SU-DHL-6 (cell line): ENCODE results near the gene GNAI2.

Experiments
- EZH2phosphoT487 ChIP-seq: fragments of 200-600 bp; sonication (generic), shearing (Covaris generic); conservative IDR thresholded peaks from 2 replicates; pipeline ENCODE4 v1.6.1; 2018; ENCODE audit warnings: mild to moderate bottlenecking, antibody characterized with exemption, low read length, moderate library complexity, mixed read lengths
- TF ChIP-seq, protein P1 (sequence below): fragments of 200-600 bp; sonication (generic); IDR thresholded peaks from one replicate; pipeline ENCODE4 v1.5.1; 2017; ENCODE audit warnings: antibody characterized with exemption, mild to moderate bottlenecking, low read length, moderate library complexity; ENCODE audit not compliant: insufficient read depth, poor library complexity, severe bottlenecking

DNA sequence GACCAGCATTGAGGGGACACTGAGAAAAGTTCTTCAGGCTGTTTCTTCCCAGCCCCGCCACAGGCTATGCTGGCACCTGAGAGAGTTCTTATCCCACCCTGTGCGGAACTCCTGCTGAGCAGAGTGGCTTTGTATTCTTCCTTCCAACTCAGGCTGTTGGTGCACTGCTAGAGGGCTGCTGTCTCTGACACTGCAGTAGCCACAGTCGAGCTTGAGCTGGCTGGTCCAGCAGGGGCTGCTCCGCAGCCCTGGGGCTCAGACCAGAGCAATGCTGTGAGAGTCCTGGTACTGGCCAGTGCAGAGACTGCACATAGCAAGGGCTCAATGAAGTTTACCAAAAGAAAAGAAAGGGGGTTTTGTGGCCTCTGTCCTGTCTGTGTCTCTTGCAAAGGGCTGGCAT, 3.6 kb downstream of the GNAI2 start:
- TF ChIP-seq, protein P1, sequence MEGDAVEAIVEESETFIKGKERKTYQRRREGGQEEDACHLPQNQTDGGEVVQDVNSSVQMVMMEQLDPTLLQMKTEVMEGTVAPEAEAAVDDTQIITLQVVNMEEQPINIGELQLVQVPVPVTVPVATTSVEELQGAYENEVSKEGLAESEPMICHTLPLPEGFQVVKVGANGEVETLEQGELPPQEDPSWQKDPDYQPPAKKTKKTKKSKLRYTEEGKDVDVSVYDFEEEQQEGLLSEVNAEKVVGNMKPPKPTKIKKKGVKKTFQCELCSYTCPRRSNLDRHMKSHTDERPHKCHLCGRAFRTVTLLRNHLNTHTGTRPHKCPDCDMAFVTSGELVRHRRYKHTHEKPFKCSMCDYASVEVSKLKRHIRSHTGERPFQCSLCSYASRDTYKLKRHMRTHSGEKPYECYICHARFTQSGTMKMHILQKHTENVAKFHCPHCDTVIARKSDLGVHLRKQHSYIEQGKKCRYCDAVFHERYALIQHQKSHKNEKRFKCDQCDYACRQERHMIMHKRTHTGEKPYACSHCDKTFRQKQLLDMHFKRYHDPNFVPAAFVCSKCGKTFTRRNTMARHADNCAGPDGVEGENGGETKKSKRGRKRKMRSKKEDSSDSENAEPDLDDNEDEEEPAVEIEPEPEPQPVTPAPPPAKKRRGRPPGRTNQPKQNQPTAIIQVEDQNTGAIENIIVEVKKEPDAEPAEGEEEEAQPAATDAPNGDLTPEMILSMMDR = no peak
- no peak for TF ChIP-seq EZH2phosphoT487
